Prostate gland (tissue), 2 donors: ENCODE measurements around the gene RHBDL1.

Experiments used
- CTCF ChIP-seq, 4 experiments: fragments of 200-600 bp in 2 of 4; fragments of 450-650 bp in 2 of 4; sonication (generic) in 2 of 4; IDR thresholded peaks; 1 replicate in 3 of 4; 2 replicates in 1 of 4; pipeline ENCODE4 v1.5.1; 2016 to 2019; ENCODE audit warnings: antibody characterized with exemption in 4 of 4, mild to moderate bottlenecking in 2 of 4, moderate library complexity in 2 of 4
- POLR2A ChIP-seq: fragments of 450-650 bp; IDR thresholded peaks from one replicate; pipeline ENCODE4 v1.6.1; 2016; ENCODE audit warnings: antibody characterized with exemption, mild to moderate bottlenecking
- POLR2AphosphoS5 ChIP-seq: sonication (generic); formaldehyde crosslinking; IDR thresholded peaks from one replicate; pipeline ENCODE4 v1.6.1; 2017; ENCODE audit warnings: antibody characterized with exemption

- no peak for TF ChIP-seq CTCF (IDR thresholded peaks at IDR 0.05)
- no peak for TF ChIP-seq POLR2A
- no peak for TF ChIP-seq POLR2AphosphoS5
Observed at GRCh38 chr16:718922-719321, 43.5 kb downstream of the RHBDL1 start.
